Breast epithelium (tissue), 4 donors: ENCODE data around the gene NKIRAS1. TPM values are rescaled to one million over a fixed set of nuclear protein-coding genes. Genes with fewer than 3 reads are reported as not detected.
"Not testable (repeated sequence)": the region's sequence is repeated elsewhere in the genome, so short reads cannot be mapped to it uniquely, and the experiment has no call there.

Experiments used
- DNase-seq, 2 donors: peaks; one replicate each; pipeline ENCODE4 v3.0.0-alpha.2; 2019; ENCODE audit warnings: low spot score in 2 of 2
- H3K27ac ChIP-seq, 2 donors: fragments of 200-600 bp; sonication (generic) in 1 of 2; one replicate each; pipeline ENCODE4 v1.5.1; 2016 to 2019; ENCODE audit warnings: mild to moderate bottlenecking in 1 of 2
- H3K27me3 ChIP-seq, 2 donors: fragments of 200-600 bp; sonication (generic) in 1 of 2; one replicate each; pipeline versions ENCODE4 v1.5.1 to v1.6.0; 2017 to 2019; ENCODE audit warnings: control low read depth in 1 of 2, mild to moderate bottlenecking in 1 of 2
- H3K36me3 ChIP-seq: fragments of 200-600 bp; one replicate; pipeline ENCODE4 v1.5.1; 2019
- H3K4me1 ChIP-seq, 2 donors: fragments of 200-600 bp; sonication (generic); one replicate each; pipeline ENCODE4 v1.5.1; 2016 to 2019; ENCODE audit warnings: control low read depth in 1 of 2
- H3K4me3 ChIP-seq, 3 donors: fragments of 200-600 bp; sonication (generic); 1 replicate in 2 of 3; 2 replicates in 1 of 3; pipeline ENCODE4 v1.5.1; 2016 to 2019; ENCODE audit warnings: mild to moderate bottlenecking in 3 of 3, moderate library complexity in 2 of 3
- H3K9me3 ChIP-seq, 2 donors: fragments of 200-600 bp; sonication (generic) in 1 of 2; one replicate each; pipeline ENCODE4 v1.5.1; 2016 to 2019; ENCODE audit warnings: control low read depth in 1 of 2
- CTCF ChIP-seq, 3 donors: fragments of 450-650 bp; IDR thresholded peaks; one replicate each; pipeline ENCODE4 v1.5.1; 2016 to 2017; ENCODE audit warnings: antibody characterized with exemption in 3 of 3, mild to moderate bottlenecking in 3 of 3, moderate library complexity in 3 of 3
- POLR2A ChIP-seq: fragments of 450-650 bp; IDR thresholded peaks from one replicate; pipeline ENCODE4 v1.6.1; 2016; ENCODE audit warnings: antibody characterized with exemption, mild to moderate bottlenecking, moderate library complexity
- POLR2AphosphoS5 ChIP-seq, 3 donors: sonication (generic); formaldehyde crosslinking; IDR thresholded peaks; one replicate each; pipeline ENCODE4 v1.6.1; 2017; ENCODE audit warnings: antibody characterized with exemption in 3 of 3
- intact Hi-C: fragments of 100-400 bp; cut with DNase I; formaldehyde crosslinking; loops from one replicate; pipeline ENCODE4 v1.15.1; 2023; ENCODE audit warnings: low total_unique reads
- total RNA-seq, 3 donors: library from RNA; depleted of rRNA; stranded (reverse); fragments of >200 nt; gene quantifications; one replicate each; pipeline ENCODE4 v1.1.0, GENCODE V29; 2016

NKIRAS1 gene
- total RNA-seq, 3 donors from 2014 or later = 15.7 to 20.3 (median 19.2) TPM

- H3K36me3 ChIP-seq = no peaks in the 10 kb centered on the region
- intact Hi-C loops = no loop called here
Measured at GRCh38 chr3:23863060-23863459, 53.7 kb downstream of the NKIRAS1 start.

GRCh38 chr3:23861689-23862088 lies 55.1 kb downstream of the NKIRAS1 start:
- Histone ChIP-seq H3K9me3 (no peaks in the 10 kb centered on the region), H3K27me3 (no peaks in the 10 kb centered on the region), H3K36me3 (no peaks in the 10 kb centered on the region), H3K4me1 (peaks cover 3 to 18% of the 10 kb centered on the region in 2 donors), H3K27ac (no peak overlapping the region), H3K4me3 (no peak overlapping the region)
- intact Hi-C loops = no loop called here
- TF ChIP-seq POLR2AphosphoS5 (IDR thresholded peaks at IDR 0.05) (no peak), POLR2A (no peak), CTCF (IDR thresholded peaks at IDR 0.05) (no peak)
- no peak for DNase-seq

More at GRCh38 chr3:23863060-23863459, 53.7 kb downstream of the NKIRAS1 start:
- H3K9me3 ChIP-seq = no peaks in the 10 kb centered on the region
- no peak overlapping the region for H3K27ac ChIP-seq
- H3K4me3 ChIP-seq = no peak overlapping the region
- no peak for TF ChIP-seq POLR2A
- TF ChIP-seq POLR2AphosphoS5 (IDR thresholded peaks at IDR 0.05) = no peak
- TF ChIP-seq CTCF (IDR thresholded peaks at IDR 0.05) = no peak
- no peak for DNase-seq
- H3K4me1 ChIP-seq = peaks cover 3 to 20% of the 10 kb centered on the region in 2 donors
- no peaks in the 10 kb centered on the region for H3K27me3 ChIP-seq

- no peak for DNase-seq
- no peak overlapping the region for H3K4me3 ChIP-seq
- H3K9me3 ChIP-seq = no peaks in the 10 kb centered on the region
- H3K27me3 ChIP-seq = no peaks in the 10 kb centered on the region
- H3K36me3 ChIP-seq = no peaks in the 10 kb centered on the region
- TF ChIP-seq CTCF (IDR thresholded peaks at IDR 0.05) (no peak), POLR2A (no peak), POLR2AphosphoS5 (IDR thresholded peaks at IDR 0.05) (no peak)
- intact Hi-C loops = no loop called here
- peak overlapping the region; percentile 71 to 73 for H3K27ac ChIP-seq
- H3K4me1 ChIP-seq = peaks cover 3 to 15% of the 10 kb centered on the region in 2 donors
Measured at GRCh38 chr3:23859839-23860382, 56.9 kb downstream of the NKIRAS1 start.

- TF ChIP-seq POLR2AphosphoS5 (IDR thresholded peaks at IDR 0.05) (no peak), POLR2A (no peak), CTCF (IDR thresholded peaks at IDR 0.05) (no peak)
- H3K27ac ChIP-seq = peak overlapping the region; percentile 71 to 73
- no peak overlapping the region for H3K4me3 ChIP-seq
- H3K36me3 ChIP-seq = no peaks in the 10 kb centered on the region
- no peaks in the 10 kb centered on the region for H3K27me3 ChIP-seq
- intact Hi-C loops = no loop called here
- DNase-seq = peak; percentile 71 to 79
- H3K9me3 ChIP-seq = no peaks in the 10 kb centered on the region
- peaks cover 3 to 16% of the 10 kb centered on the region in 2 donors for H3K4me1 ChIP-seq
Measured at GRCh38 chr3:23859012-23859743, 57.6 kb downstream of the NKIRAS1 start.

- no peaks in the 10 kb centered on the region for H3K9me3 ChIP-seq
- peaks cover 3 to 16% of the 10 kb centered on the region in 2 donors for H3K4me1 ChIP-seq
- no peak for DNase-seq
- intact Hi-C loops = no loop called here
- no peak overlapping the region for H3K4me3 ChIP-seq
- peak overlapping the region; percentile 54 to 64 for H3K27ac ChIP-seq
- no peaks in the 10 kb centered on the region for H3K36me3 ChIP-seq
- H3K27me3 ChIP-seq = no peaks in the 10 kb centered on the region
- TF ChIP-seq POLR2A = no peak
- TF ChIP-seq POLR2AphosphoS5 (IDR thresholded peaks at IDR 0.05) = no peak
- TF ChIP-seq CTCF (IDR thresholded peaks at IDR 0.05) = no peak
Measured at GRCh38 chr3:23856286-23856685, 60.5 kb downstream of the NKIRAS1 start.

- DNase-seq, H3K4me3 ChIP-seq, H3K9me3 ChIP-seq, H3K27me3 ChIP-seq, H3K36me3 ChIP-seq, intact Hi-C loops, H3K4me1 ChIP-seq, H3K27ac ChIP-seq: not testable (repeated sequence)
Measured at GRCh38 chr3:23849462-23849861, 67.3 kb downstream of the NKIRAS1 start.
